Neural progenitor cell (in vitro differentiated cells): Measurements from ENCODE around the gene AATK. TPM values are rescaled to one million over a fixed set of nuclear protein-coding genes. Genes with fewer than 3 reads are reported as not detected.

ENCODE experiments used
- DNase-seq: peaks from one replicate; pipeline ENCODE4 v3.0.0-alpha.2; 2016; ENCODE audit warnings: low spot score
- H2AFZ ChIP-seq: fragments of 200-600 bp; sonication (generic); replicated peaks from 2 replicates; pipeline ENCODE4 v1.6.1; 2016; ENCODE audit warnings: antibody characterized with exemption
- H3F3A ChIP-seq: fragments of 200-600 bp; sonication (generic); 2 replicates; pipeline ENCODE4 v1.6.1; 2016; ENCODE audit warnings: antibody characterized with exemption, low read depth
- H3K27ac ChIP-seq: fragments of 200-600 bp; sonication (generic); 2 replicates; pipeline ENCODE4 v1.5.1; 2016; ENCODE audit warnings: mild to moderate bottlenecking
- H3K27me3 ChIP-seq: fragments of 200-600 bp; sonication (generic); 2 replicates; pipeline ENCODE4 v1.6.1; 2016; ENCODE audit warnings: mild to moderate bottlenecking, moderate library complexity
- H3K36me3 ChIP-seq: fragments of 200-600 bp; sonication (generic); 2 replicates; pipeline ENCODE4 v1.5.1; 2016
- H3K4me1 ChIP-seq: fragments of 200-600 bp; sonication (generic); 2 replicates; pipeline ENCODE4 v1.6.1; 2016; ENCODE audit warnings: mixed run types
- H3K4me2 ChIP-seq: fragments of 200-600 bp; sonication (generic); 2 replicates; pipeline ENCODE4 v1.6.1; 2016
- H3K4me3 ChIP-seq: fragments of 200-600 bp; sonication (generic); 2 replicates; pipeline ENCODE4 v1.5.1; 2016
- H3K79me2 ChIP-seq: fragments of 200-600 bp; sonication (generic); 2 replicates; pipeline ENCODE4 v1.6.1; 2016; ENCODE audit warnings: low read depth
- H3K9ac ChIP-seq: fragments of 200-600 bp; sonication (generic); 2 replicates; pipeline ENCODE4 v1.6.1; 2016
- H3K9me3 ChIP-seq: fragments of 200-600 bp; sonication (generic); 2 replicates; pipeline ENCODE4 v1.5.1; 2016; ENCODE audit warnings: low read depth
- H4K20me1 ChIP-seq: fragments of 200-600 bp; sonication (generic); 2 replicates; pipeline ENCODE4 v1.6.1; 2016; ENCODE audit warnings: low read depth
- H3K27ac Mint-ChIP-seq: 3 replicates; pipeline ENCODE4 v1.8.0; 2021; ENCODE audit warnings: mixed read lengths
- H3K27me3 Mint-ChIP-seq: 2 replicates; pipeline ENCODE4 v1.8.0; 2022; ENCODE audit warnings: low read depth, mild to moderate bottlenecking, inconsistent platforms, moderate library complexity, mixed read lengths; ENCODE audit not compliant: insufficient read depth
- H3K36me3 Mint-ChIP-seq: 3 replicates; pipeline ENCODE4 v1.8.0; 2021; ENCODE audit warnings: mixed read lengths
- H3K4me1 Mint-ChIP-seq: 3 replicates; pipeline ENCODE4 v1.8.0; 2021; ENCODE audit warnings: mixed read lengths
- H3K4me3 Mint-ChIP-seq: 3 replicates; pipeline ENCODE4 v1.8.0; 2021; ENCODE audit warnings: mild to moderate bottlenecking, moderate library complexity, mixed read lengths
- H3K9me3 Mint-ChIP-seq: 3 replicates; pipeline ENCODE4 v1.8.0; 2020; ENCODE audit warnings: mixed read lengths
- CTCF ChIP-seq: fragments of 200-600 bp; sonication (generic); IDR thresholded peaks from 2 replicates; pipeline ENCODE4 v1.5.1; 2017; ENCODE audit warnings: antibody characterized with exemption, mild to moderate bottlenecking
- EZH2 ChIP-seq: fragments of 200-600 bp; sonication (generic); IDR thresholded peaks from 2 replicates; pipeline ENCODE4 v1.6.1; 2017; ENCODE audit warnings: antibody characterized with exemption, mild to moderate bottlenecking, moderate library complexity
- EZH2phosphoT487 ChIP-seq: fragments of 200-600 bp; sonication (generic); IDR thresholded peaks from 2 replicates; pipeline ENCODE4 v1.6.1; 2017; ENCODE audit warnings: antibody characterized with exemption
- total RNA-seq: library from RNA; depleted of rRNA; stranded (reverse); fragments of >200 nt; gene quantifications from 2 replicates; pipeline ENCODE4 v1.2.3, GENCODE V29; 2015; ENCODE audit warnings: low replicate concordance

Gene AATK
- total RNA-seq, 1 donor from 2014 or later = 0.32 TPM

- no peaks in the 10 kb centered on the region for H3K36me3 ChIP-seq
- no peaks in the 10 kb centered on the region for H3K79me2 ChIP-seq
- peaks cover 2% of the 10 kb centered on the region for H3K36me3 Mint-ChIP-seq
- H3K27ac Mint-ChIP-seq = no peak overlapping the region
- H3K9me3 ChIP-seq = no peaks in the 10 kb centered on the region
- H2AFZ ChIP-seq = no peak overlapping the region
- peaks cover 14% of the 10 kb centered on the region for H3K27me3 ChIP-seq
- no peak overlapping the region for H3K4me3 ChIP-seq
- H3K27ac ChIP-seq = no peak overlapping the region
- DNase-seq = no peak
- peaks cover 15% of the 10 kb centered on the region for H3K4me1 Mint-ChIP-seq
- H3K9ac ChIP-seq = no peak overlapping the region
- no peaks in the 10 kb centered on the region for H3K9me3 Mint-ChIP-seq
- peaks cover 7% of the 10 kb centered on the region for H3K4me1 ChIP-seq
- peaks cover 8% of the 10 kb centered on the region for H4K20me1 ChIP-seq
- H3K27me3 Mint-ChIP-seq = peaks cover 7% of the 10 kb centered on the region
- no peak overlapping the region for H3K4me3 Mint-ChIP-seq
- no peak overlapping the region for H3K4me2 ChIP-seq
- peaks cover 14% of the 10 kb centered on the region for H3F3A ChIP-seq
- TF ChIP-seq CTCF = no peak
- no peak for TF ChIP-seq EZH2phosphoT487
- TF ChIP-seq EZH2 = no peak
Observed at GRCh38 chr17:81116704-81117103, 49.3 kb downstream of the AATK start.

GRCh38 chr17:81115749-81116464 is 50.1 kb downstream of the AATK start:
- peaks cover 14% of the 10 kb centered on the region for H3K27me3 ChIP-seq
- Mint-ChIP-seq H3K36me3 (peaks cover 2% of the 10 kb centered on the region), H3K9me3 (no peaks in the 10 kb centered on the region), H3K4me1 (peaks cover 15% of the 10 kb centered on the region), H3K4me3 (no peak overlapping the region), H3K27me3 (peaks cover 7% of the 10 kb centered on the region), H3K27ac (no peak overlapping the region)
- no peak overlapping the region for H3K4me3 ChIP-seq
- H3K36me3 ChIP-seq = no peaks in the 10 kb centered on the region
- peaks cover 8% of the 10 kb centered on the region for H4K20me1 ChIP-seq
- TF ChIP-seq EZH2phosphoT487 (no peak), EZH2 (no peak), CTCF (no peak)
- no peak overlapping the region for H2AFZ ChIP-seq
- no peak overlapping the region for H3K4me2 ChIP-seq
- no peak for DNase-seq
- H3K9me3 ChIP-seq = no peaks in the 10 kb centered on the region
- peaks cover 7% of the 10 kb centered on the region for H3K4me1 ChIP-seq
- no peak overlapping the region for H3K9ac ChIP-seq
- no peaks in the 10 kb centered on the region for H3K79me2 ChIP-seq
- H3F3A ChIP-seq = peaks cover 14% of the 10 kb centered on the region
- no peak overlapping the region for H3K27ac ChIP-seq

- Histone ChIP-seq H3K4me1 (peaks cover 7% of the 10 kb centered on the region), H3K4me2 (no peak overlapping the region), H3K4me3 (no peak overlapping the region), H3F3A (peaks cover 9% of the 10 kb centered on the region), H3K79me2 (no peaks in the 10 kb centered on the region), H2AFZ (no peak overlapping the region), H3K9me3 (no peaks in the 10 kb centered on the region), H3K9ac (no peak overlapping the region), H4K20me1 (peaks cover 8% of the 10 kb centered on the region), H3K36me3 (no peaks in the 10 kb centered on the region), H3K27ac (no peak overlapping the region), H3K27me3 (peaks cover 14% of the 10 kb centered on the region)
- peaks cover 8% of the 10 kb centered on the region for H3K27me3 Mint-ChIP-seq
- no peaks in the 10 kb centered on the region for H3K9me3 Mint-ChIP-seq
- peaks cover 15% of the 10 kb centered on the region for H3K4me1 Mint-ChIP-seq
- peak overlapping the region; percentile 57 for H3K4me3 Mint-ChIP-seq
- H3K27ac Mint-ChIP-seq = no peak overlapping the region
- DNase-seq = no peak
- H3K36me3 Mint-ChIP-seq = peaks cover 2% of the 10 kb centered on the region
- TF ChIP-seq CTCF = no peak
- TF ChIP-seq EZH2 = no peak
- TF ChIP-seq EZH2phosphoT487 = no peak
Observed at GRCh38 chr17:81115219-81115618, 50.8 kb downstream of the AATK start.
